CD4-positive, alpha-beta T cell treated with Interleukin-12 subunit alpha and Interleukin-12 subunit beta, for 1 hour (primary cell): ENCODE results near the gene FGF22.
"Not testable (repeated sequence)": the region's sequence is repeated elsewhere in the genome, so short reads cannot be mapped to it uniquely, and the experiment has no call there.

Experiments
- DNase-seq: peaks from one replicate; pipeline ENCODE4 v3.0.0-alpha.2; 2020

Gene FGF22

DNA sequence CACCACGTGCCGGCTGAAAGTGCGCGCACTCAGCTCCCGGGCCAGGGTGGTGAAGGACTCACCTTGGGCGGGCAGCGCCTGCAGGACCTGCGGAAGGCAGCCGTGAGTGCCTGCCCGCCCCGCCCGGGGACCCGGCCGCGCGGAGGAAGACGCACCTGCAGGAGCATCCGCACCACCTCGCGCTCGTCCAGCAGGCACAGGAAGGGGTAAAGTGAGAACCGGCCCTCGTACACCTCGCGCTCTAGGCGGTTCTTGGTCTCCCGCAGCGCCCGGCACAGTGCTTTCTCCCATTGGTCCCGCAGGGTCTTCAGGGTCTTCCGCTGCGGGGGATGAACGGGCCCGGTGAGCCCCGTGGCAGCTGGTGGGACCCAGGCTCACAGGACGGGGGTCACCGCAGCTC lies 17.0 kb upstream of the FGF22 start:
- DNase-seq = no peak

DNA sequence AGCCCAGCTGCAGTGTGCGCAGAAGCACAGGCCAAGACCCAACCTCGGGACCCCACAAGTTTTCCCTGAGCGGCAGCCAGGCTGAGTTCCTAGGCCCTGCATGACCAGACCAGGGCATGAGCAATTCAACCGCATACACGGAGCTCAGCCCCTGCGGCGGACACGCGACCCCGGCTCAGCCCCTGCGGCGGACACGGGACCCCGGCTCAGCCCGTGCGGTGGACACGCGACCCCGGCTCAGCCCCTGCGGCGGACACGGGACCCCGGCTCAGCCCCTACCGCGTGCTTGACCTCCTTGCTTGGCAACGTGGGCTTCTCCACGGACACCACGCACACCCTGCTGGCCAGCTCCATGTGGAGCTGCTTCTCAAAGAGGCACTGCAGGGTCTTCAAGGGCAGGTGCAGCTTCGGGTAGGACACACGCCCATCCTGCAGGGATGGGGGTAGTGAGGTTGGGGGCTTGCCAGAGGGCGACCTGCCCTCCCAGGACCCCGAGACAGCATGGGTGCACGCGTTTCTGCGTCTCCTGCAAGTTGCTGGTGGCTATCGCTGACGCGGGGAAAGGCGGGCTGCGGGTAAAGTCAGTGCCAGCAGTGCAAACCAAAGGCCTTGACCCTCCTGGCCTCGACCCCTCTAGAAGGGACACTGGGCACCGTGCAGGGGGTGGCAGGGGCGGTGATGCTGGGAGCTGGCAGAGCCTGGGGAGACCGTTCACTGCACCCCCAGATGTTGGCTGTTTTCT lies 16.3 kb upstream of the FGF22 start:
- no peak for DNase-seq

DNA sequence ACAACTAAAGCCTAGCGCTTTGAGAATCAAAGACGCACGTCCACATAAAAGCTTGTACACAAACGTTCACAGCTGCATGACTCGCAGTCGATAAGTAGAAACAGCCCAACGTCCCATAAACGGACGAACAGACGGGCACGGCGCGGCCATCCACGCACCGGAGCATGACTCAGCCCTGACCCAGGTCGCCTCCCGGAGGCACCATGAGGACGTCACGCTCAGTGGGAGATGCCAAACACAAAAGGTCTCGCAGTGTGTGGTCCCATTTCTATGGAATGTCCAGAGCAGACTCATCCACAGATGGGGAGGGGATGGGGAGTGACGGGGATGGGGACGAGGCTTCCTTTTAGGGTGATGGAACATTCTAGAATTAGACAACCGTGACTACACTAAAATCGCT lies 15.7 kb upstream of the FGF22 start:
- no peak for DNase-seq

DNA sequence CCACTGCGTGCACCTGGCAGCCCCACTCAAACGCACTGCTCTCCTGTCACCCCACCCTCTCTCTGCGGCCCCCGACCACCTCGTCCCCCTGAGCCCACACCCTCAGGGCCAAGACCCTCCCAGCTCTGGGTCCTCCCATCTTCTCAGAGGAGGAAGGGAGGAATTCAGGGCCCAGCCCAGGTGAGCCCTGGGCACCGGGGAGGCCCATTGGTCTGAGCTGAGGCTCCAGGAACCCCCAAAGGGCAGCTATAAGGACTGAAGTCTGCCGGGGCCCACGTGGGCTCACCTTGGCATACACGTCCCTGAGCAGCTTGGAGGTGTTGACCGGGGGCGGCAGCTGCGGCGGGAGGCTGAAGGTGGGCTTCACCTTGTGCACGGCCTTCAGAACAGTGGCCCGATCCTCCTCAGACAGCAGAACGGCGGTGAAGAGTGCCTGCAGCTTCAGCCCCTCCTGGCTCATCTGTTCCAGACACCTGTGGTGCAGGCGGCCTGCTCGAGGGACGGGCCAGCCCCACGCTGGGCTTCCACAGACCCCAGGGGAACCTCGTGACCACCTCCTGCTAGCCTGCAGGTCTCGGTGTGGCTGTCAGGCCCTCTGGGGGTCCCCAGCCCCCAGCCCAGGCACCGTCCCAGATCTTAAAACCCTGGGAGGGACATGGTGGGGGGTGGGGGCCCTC lies 15.1 kb upstream of the FGF22 start:
- DNase-seq = no peak

DNA sequence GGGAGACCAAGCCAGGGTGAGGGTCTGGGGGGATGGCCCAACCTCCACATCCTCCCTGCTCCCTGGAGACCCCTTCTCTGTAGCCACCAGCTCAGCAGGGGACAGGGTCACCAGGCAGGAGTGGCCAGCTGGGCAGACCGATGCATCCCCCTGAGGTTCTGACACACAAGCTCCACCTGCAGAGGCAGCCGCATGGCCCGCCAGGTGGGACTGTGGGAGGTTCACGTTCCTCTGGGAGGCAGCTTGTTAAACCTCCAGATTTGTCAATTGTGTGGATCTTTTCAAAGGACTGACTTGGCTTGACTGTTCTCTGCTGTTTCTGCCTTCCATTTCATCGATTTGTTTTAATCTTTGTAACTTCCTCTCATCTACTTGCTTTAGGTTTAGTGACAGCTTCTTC lies 14.4 kb upstream of the FGF22 start:
- no peak for DNase-seq

DNA sequence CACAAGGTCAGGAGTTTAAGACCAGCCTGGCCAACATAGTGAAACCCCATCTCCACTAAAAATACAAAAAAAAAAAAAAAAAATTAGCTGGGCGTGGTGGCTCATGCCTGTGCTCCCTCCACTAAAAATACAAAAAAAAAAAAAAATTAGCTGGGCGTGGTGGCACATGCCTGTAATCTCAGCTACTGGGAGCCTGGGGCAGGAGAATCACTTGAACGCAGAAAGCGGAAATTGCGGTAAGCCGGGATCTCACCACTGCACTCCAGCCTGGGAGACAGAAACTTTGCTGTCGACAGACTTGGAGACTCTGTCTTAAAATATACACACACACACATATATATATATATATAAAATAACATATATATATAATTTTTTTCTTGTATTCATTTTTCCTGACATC lies 13.1 kb upstream of the FGF22 start:
- not testable (repeated sequence) for DNase-seq

DNA sequence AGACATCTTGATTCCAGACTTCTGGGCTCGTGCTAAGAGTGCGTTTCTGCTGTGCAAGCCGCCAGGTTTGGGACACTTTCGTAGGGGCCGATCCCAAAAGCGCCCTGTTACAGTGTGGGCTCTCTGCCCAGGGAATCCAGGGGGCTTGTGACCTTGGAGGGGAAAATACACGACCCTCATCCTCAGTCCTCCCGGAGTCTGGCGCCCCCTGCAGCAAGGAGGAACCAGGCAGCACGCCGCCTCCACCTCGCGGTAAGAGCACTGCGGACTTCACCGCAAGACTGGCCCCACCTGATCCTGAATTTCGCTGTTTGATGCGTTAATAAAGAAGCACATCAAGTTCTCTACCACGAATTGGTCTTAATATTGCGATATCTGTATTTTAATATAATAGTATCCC lies 11.5 kb upstream of the FGF22 start:
- DNase-seq = no peak

DNA sequence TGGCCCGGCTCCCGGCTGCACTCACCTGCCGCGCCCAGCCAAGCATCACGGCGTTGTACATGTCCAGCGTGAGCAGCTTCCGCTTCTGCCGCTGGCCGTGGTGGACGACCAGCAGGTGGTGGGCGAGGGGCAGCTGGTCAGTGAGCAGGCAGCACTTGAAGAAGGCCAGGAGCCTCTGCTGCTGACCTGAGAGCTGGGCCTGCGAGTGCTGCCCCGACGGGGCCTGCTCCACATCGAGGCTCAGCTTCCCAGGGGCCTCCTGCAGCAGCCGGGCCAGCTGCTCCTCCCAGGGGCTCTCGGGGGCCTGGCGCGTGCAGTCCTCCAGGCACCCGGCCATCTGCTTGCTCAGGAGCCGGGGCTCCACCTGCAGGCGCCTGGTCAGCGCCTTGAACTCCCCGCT lies 10.2 kb upstream of the FGF22 start:
- DNase-seq = not testable (repeated sequence)

DNA sequence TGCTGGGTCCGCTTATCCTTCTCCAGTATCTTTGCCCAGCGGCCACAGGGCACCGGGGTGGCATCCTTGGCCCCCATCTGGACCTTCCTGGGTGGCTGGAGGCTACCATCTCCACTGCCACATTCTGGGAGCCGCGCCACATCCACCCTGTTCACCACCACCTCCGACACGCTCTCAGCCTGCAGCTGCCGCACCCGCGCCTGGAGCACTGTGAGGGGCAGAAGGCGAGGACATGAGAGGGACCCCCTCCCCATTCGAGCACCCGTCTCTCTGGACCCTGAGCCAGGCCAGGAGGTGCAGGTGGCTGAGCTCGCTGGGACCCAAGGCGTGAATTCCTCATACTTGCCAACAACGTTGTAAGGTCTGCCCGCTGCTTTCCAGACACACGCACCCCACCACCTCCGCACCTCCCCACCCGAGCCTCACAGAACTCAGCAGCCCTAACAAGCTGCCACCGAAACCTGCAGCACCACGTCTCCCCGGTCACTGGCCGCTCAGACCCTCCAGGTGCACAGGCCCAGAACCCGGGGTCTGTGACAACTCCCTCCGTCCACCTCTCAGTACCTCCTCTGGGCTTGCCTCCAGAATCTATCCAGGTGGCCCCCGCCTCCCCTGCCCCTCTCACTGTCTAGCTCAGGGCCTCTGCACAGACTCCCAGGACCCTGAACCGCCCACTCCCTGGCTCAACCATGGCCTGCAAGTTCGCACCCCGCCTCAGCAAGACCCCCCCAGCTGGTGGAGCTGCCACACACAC lies 9.5 kb upstream of the FGF22 start:
- DNase-seq = no peak

DNA sequence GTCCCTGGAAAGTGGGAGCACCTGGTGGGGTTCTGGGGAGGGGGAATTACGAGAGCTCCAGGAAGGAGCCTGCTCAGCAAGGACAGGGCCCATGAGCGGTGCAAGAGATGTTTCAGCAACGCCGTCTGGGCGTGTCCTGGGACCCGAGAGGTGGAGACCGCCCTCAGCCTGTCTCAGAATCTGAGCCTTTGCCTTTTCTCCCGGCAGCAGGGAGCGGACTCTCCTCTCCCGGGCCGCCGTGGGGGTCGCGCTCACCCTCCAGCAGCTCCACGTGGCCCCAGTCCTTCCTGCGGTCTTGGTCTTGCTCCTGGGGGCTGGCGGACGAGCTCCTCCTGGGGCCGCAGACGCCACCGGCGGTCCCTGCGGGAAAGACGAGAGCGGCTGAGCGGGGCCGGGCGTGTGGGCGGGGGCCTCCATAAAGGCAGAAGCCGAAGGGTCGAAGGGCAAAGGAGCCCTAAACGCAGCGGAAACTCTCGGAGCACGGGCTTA lies 7.1 kb upstream of the FGF22 start:
- no peak for DNase-seq

DNA sequence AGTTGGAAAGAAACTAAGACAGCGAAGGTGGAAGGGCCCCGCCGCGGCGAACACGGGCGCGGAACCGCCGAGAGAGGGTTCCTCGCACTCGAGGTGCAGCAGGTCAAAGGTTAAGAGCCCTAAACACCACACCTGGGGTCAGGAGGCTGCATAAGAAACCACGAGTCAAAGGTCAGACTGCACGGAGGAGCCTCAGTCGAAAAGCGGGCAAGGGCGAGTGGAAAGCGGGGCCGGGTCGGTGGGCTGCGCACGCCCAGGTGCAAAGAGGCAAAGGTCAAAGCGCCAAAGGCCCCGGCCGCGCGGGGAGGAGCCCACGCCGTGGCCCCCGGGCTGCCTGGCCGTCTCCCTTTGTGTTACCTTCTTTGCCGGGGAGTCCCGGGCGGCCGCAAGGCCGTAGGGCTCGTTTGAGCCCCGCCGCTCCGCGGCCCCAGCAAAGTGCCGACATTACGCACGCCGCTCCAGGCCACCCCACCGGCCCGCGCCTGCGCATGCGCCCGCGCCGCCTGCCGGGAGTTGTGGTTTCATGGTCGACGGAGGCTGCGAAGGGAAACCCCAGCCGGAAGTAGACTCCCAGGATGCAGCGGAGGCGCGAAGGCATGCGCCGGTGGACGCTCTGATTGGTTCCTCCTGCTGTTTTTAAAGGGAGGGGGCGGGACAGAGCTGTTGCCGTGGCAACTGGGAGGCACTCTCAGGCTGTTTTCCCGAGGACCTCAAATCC lies 6.5 kb upstream of the FGF22 start, which contains the start of gene POLRMT:
POLRMT (minus strand) TSS at position 470 of the 718 bp plus-strand sequence; CDS start at position 445, 25 bp downstream.
- peak; percentile 98 for DNase-seq

DNA sequence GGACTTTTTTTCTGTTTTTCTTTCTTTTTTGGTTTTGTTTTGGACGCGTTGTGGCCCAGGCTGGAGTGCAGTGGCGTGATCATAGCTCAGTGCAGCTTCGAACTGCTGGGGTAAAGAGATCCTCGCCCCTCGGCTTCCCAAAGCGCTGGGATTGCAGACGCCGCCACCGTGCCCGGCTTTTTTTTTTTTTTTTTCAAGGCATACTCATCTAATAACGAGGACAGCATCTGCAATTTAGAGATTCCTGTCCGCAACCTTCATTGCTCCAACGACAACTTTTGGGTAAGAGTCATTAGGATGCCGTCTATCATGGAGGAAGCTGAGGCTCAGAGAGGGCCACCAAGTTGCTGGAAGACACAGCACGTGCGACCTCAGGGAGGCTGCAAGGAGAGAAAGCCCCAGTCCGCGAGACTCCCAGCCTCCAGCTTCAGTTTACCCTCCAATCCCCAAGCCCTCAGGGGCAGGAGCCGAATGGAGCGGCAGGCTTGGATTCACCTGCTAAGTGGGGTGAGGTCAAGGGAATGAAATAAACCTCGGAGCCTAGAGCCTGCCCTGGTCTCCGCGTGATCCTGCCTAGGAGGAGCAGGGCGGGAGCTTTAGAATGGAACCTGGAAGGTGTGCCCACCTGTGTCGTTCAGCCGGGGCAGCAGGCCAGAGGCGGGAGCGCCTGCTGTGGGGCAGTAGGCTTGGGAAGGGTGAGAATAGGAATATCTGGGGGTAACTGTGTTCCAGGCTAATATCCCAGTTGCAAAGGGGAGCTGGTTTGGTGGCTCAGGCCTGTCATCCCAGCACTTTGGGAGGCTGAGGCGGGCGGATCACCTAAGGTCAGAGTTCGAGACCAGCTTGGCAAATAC lies 5.7 kb upstream of the FGF22 start:
- DNase-seq = no peak

DNA sequence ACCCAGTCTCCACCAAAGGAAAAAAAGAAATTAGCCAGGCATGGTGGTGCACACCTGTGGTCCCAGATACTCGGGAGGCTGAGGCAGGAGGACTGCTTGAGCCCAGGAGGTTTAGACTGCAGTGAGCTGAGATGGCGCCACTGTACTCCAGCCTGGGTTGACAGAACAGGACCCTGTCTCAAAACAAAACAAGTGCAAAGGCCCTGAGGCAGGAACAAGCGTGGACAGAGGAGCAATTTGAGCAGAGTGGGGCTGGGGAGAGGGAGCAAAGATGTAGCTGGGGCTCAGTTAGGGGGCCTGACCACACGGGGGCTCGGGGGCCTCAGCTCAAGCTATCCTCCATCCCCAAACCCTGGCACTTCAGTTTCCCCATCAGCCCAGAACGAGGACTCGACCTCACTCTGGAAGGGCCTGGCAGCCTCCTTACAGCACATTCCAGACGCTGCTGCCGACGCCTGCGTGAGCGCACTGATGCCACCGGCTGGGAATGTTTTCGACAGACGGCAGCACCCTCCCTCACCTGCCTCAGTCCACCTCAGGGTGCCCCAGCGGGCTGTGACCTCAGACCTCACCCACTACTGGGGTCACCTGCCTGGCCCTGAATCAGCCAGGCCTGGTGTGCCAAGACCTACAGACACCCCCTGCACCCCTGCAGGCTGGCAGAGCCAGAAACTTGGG lies 4.6 kb upstream of the FGF22 start:
- no peak for DNase-seq

DNA sequence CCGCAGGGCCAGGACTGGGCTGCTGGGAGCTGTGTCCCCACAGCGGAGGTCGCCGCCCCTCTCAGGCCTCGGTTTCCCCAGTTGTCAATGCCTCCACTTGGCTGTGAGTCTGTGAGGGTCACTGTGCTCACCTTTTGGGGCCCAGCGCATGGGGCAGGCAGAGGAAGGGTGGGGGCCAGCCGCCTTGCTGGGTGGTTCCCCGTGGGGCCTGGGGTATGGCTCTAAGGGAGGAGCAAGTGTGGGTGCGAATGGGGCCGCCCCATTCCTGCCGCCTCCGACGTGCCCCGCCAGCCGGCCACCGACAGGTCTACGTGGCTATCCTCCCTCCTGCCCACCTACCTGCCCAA lies 800 bp upstream of the FGF22 start:
- DNase-seq = no peak

DNA sequence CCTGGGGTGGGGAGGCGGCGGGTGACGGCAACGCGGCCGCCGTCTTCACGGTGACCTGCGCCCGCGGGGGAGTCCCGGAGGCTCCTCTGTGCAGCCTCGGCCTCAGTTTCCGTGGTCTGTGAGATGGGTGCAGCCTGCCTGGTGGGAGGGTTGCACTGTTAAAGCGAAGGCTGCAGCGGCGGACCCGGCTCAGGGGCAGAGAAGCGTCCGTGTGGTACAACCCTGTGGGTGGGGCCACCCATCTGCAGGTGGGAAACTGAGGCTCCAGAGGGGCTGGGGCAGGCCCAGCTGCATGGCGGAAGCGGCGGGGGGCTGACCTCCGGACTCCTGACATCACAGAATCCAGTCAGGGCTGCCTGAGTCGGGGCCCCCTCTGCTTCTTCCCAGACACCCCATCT lies 481 bp downstream of the FGF22 start:
- DNase-seq = no peak

DNA sequence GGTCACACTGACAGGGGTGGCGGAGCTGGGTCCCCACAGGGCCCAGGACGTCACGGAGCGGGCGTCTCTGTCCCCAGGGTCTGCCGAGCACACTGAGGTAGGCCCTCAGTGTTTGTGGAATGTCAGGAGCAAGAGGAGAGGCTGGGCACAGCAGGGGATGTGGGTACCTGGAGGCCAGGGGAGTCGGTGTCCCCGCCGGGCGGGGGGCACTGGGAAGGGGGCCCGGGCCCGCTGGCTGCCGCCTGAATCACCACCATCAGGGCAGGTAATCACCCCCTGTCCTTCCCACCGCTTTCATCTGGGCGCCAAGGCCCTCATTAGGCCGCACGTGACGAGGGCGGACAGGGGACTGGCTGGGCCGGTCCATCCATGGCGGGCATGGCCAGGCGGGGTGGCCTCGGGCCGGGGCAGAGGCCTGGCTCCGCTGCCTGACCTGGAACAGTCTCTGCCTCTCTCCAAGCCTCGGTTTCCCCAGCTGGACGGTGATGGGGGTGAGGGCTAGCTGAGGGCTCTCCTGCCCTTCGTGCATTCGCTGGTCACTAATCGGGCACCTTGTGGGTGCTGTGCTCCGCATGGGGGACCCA lies 1.0 kb downstream of the FGF22 start:
- DNase-seq = no peak

DNA sequence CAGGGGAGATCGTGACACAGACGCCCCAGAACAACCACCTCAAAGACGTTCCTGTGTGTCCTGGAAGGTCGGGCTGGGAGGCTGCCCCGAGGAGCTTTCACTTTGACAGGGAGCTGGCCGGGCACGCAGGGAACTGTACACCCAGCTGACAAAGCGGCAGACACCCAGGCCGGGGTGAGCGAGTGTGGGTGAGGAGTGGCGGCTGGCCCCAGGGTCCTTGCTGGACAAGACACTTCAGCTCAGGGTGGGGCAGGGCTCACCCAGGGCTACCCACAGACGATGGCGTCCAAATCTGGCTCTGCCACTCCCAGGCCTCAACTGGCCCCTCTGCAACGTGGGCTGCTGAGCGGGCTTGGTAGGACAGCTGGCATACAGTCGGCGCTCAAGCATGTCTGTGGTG lies 2.0 kb downstream of the FGF22 start:
- DNase-seq = no peak

DNA sequence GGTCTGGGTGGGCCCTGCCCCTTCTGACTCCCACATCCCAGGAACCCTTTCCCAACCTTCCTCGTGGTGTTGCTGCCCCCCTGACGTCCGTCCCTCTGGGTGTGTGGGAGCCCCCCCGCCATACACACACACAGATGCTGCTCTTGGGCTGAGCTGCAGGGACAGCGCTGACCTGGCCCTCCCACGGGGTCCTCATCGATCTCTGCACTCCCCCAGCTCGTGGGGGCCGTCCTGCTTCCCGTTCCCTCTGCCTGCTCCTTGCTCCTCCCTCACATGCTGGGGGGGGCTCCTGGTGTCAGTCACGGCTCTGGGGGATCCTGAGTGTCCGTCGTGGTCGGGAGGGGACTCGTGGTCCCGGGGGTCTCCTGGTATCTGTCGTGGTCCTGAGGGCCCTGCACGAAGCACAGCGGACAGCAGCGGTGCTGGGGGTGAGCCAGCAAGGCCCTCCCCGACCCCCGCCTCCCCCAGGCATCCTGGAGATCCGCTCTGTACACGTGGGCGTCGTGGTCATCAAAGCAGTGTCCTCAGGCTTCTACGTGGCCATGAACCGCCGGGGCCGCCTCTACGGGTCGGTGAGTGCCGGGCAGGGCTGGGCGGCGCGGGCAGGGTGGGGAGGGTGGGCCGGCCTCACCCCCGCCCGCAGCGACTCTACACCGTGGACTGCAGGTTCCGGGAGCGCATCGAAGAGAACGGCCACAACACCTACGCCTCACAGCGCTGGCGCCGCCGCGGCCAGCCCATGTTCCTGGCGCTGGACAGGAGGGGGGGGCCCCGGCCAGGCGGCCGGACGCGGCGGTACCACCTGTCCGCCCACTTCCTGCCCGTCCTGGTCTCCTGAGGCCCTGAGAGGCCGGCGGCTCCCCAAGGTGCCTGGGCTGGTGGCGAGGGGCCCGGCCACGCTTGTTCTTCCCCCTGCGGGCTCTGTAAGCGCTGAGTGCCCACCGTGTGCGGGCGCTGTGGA lies 3.4 kb downstream of the FGF22 start:
- no peak for DNase-seq

DNA sequence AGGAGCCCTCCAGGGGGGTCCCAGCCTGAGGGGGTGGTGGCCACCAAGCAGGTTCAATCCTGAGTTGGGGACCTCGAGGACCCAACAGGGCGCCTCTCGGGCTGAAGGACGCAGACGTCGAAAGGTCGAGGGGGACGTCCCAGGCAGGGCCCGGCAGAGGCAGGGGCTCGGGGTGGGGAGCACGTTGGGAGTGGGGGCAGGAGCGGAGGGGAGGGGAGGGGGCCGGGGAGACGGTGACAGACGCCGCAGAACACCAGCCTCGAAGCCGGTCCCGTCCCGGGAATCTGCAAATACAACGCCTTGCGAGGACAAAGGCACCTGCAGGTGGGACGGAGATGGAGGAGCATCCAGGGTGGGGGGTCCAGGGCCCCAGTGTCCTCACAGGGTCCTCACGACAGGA lies 4.1 kb downstream of the FGF22 start:
- no peak for DNase-seq

DNA sequence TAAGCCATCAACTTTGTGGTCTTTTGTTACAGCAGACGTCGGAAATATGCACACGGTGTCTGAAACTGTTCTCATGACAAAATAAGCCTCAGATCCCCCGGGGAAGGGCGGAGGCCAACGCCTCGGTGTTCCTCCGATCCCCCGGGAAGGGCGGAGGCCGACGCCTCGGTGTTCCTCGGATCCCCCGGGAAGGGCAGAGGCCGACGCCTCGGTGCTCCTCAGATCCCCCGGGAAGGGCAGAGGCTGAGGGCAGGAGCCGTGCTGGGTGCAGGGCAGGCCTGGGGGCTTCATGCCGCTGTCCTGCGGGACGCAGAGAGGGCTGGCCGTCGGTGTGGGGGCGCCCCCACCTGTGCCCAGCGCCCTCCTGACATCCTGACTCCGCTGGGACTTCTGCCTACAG lies 4.7 kb downstream of the FGF22 start:
- no peak for DNase-seq
